Activated naive CD8-positive, alpha-beta T cell (primary cell): ENCODE results near the gene MARVELD1.
"Not testable (repeated sequence)": the region's sequence is repeated elsewhere in the genome, so short reads cannot be mapped to it uniquely, and the experiment has no call there.

Source experiments
- H3K27ac Mint-ChIP-seq: one replicate; pipeline ENCODE4 v1.8.0; 2021; ENCODE audit warnings: mixed read lengths
- H3K27me3 Mint-ChIP-seq: one replicate; pipeline ENCODE4 v1.8.0; 2021; ENCODE audit warnings: mixed read lengths
- H3K36me3 Mint-ChIP-seq: one replicate; pipeline ENCODE4 v1.8.0; 2021; ENCODE audit warnings: mixed read lengths
- H3K4me1 Mint-ChIP-seq: one replicate; pipeline ENCODE4 v1.8.0; 2021; ENCODE audit warnings: low read depth, mixed read lengths
- H3K4me3 Mint-ChIP-seq: one replicate; pipeline ENCODE4 v1.8.0; 2021; ENCODE audit warnings: mild to moderate bottlenecking, mixed read lengths
- H3K9me3 Mint-ChIP-seq: one replicate; pipeline ENCODE4 v1.8.0; 2021; ENCODE audit warnings: low read depth, mixed read lengths

The MARVELD1 gene

DNA sequence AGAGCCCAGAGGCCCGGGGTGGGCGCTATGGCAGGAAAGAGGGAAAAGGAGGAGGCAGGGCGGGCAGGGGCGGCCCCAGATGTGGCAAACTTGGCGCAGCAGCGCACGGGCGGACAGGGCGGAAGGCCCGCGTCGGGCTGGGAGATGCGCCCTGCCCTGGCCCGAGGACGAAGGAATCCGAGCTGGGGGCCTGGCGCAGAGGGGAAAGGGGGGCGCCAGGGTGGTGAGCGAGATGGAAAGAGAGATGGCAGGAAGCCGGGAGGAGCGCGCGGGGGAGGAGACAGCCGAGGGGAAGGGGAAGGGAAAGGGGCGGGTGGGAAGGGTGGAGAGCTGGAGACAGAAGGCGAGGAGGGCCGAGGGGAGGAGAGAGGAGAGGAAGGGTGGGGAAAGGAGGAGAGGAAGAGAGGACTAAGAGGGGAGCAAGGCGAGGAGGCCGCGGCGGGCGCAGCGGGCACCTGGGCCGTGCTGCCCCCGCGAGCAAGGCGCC is at the start of gene MARVELD1:
Gene MARVELD1 (plus strand): TSS at position 392 of the 487 bp plus-strand sequence. CDS start 147 bp downstream, outside the sequence.
- Mint-ChIP-seq H3K27me3 (peaks cover 8% of the 10 kb centered on the region), H3K9me3 (no peaks in the 10 kb centered on the region), H3K36me3 (no peaks in the 10 kb centered on the region), H3K4me1 (peaks cover 11% of the 10 kb centered on the region), H3K27ac (peak within 1 kb of the TSS; percentile 97), H3K4me3 (peak within 1 kb of the TSS; percentile 97)

DNA sequence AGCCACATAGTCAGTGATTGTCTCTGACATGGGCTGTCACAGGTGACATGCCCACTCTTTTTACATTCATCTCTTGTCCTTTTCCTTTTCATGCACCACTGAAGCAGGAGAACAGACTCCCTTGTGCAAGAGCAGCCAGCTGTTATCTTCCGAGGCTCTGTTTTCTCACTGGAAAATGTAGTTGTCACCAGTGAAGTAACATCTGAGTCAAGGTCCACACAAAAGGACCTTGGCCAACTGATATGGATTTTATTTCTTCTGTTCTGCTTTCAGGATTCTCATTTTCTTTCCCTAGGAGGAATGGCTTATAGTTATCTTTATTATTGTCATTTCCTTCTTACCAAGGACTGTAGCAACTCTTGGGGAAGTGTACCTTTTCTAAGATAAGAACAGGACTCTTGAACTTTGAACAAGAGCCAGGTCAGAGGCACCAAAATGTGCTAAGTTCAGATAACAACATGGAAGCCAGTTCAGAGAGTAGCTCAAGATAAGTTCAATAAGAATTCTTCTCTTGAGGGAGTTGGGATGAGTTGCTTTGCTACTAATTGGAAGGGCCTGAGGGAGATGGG is 49.2 kb upstream of the MARVELD1 start:
- no peaks in the 10 kb centered on the region for H3K27me3 Mint-ChIP-seq
- H3K9me3 Mint-ChIP-seq, result no peaks in the 10 kb centered on the region
- H3K4me3 Mint-ChIP-seq, result no peak overlapping the region
- H3K27ac Mint-ChIP-seq, result no peak overlapping the region
- no peaks in the 10 kb centered on the region for H3K4me1 Mint-ChIP-seq
- H3K36me3 Mint-ChIP-seq, result peaks cover 7% of the 10 kb centered on the region

DNA sequence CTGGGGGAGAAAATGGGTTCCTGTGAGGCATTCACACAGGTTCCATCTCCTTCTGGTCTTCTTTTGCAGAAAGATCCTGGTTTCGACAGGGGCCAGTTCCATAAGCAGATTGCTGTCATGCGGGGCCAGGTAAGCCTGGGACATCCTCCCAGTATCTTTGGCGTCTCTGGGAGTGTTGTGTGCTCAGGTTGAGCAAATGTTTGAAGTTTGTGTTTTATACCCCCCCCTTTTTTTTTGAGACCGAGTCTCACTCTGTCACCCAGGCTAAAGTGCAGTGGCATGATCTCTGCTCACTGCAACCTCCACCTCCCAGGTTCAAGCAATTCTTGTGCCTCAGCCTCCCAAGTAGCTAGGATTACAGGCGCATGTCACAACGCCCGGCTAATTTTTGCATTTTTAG is 46.5 kb upstream of the MARVELD1 start:
- Mint-ChIP-seq H3K27me3 (no peaks in the 10 kb centered on the region), H3K4me3 (no peak overlapping the region), H3K36me3 (peaks cover 7% of the 10 kb centered on the region), H3K4me1 (no peaks in the 10 kb centered on the region), H3K9me3 (no peaks in the 10 kb centered on the region), H3K27ac (no peak overlapping the region)

DNA sequence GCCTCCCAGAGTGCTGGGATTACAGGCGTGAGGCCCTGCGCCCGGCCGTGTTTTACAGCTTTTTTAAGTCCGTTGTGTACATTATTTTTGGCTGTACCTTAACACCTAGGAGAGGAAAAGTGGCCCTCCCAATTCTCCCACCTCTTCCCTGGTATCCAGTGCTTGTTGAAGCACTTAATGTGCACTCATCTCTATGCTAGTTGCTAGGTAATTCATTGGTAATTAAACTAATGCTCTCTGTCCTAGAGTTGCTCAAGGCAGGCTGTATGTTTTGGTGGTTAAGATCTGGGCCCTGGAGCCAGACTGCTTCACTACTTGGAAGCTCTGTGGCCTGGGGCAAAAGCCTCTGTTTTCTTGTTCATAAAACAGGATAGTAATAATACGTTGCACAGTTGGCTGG is 46.1 kb upstream of the MARVELD1 start:
- Mint-ChIP-seq H3K36me3 (peaks cover 7% of the 10 kb centered on the region), H3K9me3 (no peaks in the 10 kb centered on the region), H3K27ac (no peak overlapping the region), H3K4me1 (no peaks in the 10 kb centered on the region), H3K27me3 (no peaks in the 10 kb centered on the region), H3K4me3 (no peak overlapping the region)

DNA sequence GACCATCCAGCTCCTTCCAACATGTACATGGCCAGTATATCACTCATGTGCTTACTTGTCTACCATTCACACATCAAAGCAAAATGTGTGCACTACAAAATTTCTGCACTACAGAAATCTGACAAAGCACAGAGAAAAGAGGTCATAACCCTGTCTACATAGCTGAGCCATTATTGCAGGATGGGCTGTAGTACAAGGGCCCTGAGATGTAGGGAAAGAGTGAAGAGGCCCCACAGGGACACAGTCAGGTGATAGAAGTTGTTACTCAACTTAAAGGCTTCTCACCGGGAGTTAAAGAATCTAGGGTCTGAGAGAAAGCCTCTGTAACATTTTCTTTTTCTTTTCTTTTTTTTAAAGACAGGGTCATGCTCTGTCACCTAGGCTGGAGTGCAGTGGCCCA is 44.0 kb upstream of the MARVELD1 start:
- H3K4me1 Mint-ChIP-seq, result no peaks in the 10 kb centered on the region
- H3K4me3 Mint-ChIP-seq, result no peak overlapping the region
- H3K36me3 Mint-ChIP-seq, result peaks cover 3% of the 10 kb centered on the region
- no peaks in the 10 kb centered on the region for H3K27me3 Mint-ChIP-seq
- no peak overlapping the region for H3K27ac Mint-ChIP-seq
- no peaks in the 10 kb centered on the region for H3K9me3 Mint-ChIP-seq

DNA sequence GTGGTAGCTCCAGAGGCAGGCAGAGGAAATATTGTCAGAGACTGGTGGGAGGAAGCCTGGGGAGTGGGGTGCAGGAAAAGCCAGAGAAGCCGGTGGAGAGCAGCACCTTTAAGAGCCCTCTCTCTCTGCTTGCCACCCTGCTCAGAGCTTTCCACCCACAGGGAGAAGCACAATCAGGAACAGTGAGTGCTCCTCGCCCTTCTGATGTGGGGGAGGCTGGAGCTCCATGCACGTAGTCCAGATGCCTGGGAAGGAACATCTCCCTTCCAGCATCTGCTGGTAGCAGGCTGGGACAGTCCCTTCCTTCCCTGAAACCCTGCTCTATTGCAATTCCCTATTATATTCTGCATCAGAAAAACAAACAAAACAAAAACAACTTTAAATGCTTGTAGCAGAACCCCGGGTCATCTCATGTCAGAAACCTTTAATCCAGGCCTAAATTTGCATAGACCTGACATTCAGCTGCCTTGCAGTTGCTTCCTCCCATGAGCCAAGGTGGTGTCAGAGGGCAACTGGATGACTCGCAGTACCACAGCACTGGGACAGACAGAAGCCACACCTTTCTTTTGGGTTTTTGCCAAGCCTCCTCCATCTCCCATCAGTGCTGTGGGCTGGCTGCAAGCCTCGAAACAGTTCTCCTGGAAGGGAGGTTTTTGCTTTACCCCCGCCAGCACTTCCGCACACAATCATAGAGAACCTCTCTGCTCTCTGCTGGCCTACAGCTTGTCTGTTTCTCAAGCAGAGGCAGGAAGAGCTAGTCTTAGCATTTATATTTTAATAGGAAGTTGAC is 39.6 kb upstream of the MARVELD1 start:
- Mint-ChIP-seq H3K4me3 (no peak overlapping the region), H3K36me3 (peaks cover 2% of the 10 kb centered on the region), H3K4me1 (no peaks in the 10 kb centered on the region), H3K9me3 (no peaks in the 10 kb centered on the region), H3K27me3 (no peaks in the 10 kb centered on the region), H3K27ac (no peak overlapping the region)

DNA sequence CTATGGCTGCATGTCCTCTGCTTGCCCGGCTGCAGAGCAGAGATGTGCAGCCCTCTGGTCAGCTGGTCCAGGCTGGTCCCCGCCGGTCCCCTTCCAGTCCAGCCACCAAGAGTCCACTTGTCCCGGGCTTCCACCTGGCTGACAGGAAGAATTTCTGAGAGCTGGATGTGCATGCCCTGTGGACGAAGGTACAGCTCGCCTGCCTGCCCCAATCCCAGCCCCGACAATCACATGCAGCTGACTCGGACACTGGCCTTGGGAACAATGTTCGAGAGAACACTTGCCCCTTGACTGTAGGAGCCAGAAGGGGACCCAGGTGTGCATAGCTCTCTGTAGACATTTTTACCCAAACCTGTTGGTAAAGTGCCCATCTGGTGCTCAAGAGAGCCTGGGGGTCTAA is 38.3 kb upstream of the MARVELD1 start:
- Mint-ChIP-seq H3K4me3 (no peak overlapping the region), H3K27me3 (no peaks in the 10 kb centered on the region), H3K9me3 (no peaks in the 10 kb centered on the region), H3K27ac (no peak overlapping the region), H3K36me3 (peaks cover 2% of the 10 kb centered on the region), H3K4me1 (no peaks in the 10 kb centered on the region)

DNA sequence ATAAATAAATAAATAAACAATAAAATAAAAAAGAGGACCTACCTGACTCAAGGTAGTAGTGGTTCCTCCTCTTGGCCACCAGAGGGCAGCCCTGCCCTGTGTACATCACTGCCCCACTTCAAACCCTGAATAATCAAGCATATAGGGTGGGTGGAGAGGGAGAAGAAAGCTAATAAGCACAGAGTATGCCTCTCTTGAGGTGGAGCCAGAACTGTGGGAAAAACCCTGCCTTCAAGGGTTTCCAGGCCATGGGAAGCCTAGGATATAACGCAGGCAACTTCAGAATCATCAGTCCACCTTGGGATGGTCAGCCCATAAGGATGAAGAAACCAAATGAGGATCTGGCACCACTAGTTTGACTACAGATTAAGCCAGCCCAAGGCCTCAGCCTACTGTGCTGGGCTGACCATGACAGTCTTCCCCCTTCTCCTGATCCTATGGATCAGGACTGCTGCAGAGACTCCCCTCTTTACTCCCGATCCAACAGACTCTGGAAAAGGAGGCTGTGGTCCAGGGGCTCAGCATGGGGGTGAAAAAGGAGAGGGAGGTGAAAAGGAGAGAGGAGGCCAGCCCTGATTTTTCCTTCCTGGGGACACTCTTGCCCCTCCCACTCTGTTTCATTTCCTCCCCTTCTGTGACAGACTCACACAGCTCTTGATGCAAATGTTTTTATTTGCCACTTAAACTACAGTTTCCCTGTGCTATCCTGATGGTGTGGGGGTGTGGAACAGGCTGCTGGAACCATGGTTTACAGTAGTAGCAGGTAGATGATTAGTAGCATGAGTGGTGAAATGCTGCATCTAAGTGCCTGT is 36.6 kb upstream of the MARVELD1 start:
- Mint-ChIP-seq H3K27ac (no peak overlapping the region), H3K9me3 (no peaks in the 10 kb centered on the region), H3K36me3 (peaks cover 2% of the 10 kb centered on the region), H3K4me1 (no peaks in the 10 kb centered on the region), H3K4me3 (no peak overlapping the region), H3K27me3 (no peaks in the 10 kb centered on the region)

DNA sequence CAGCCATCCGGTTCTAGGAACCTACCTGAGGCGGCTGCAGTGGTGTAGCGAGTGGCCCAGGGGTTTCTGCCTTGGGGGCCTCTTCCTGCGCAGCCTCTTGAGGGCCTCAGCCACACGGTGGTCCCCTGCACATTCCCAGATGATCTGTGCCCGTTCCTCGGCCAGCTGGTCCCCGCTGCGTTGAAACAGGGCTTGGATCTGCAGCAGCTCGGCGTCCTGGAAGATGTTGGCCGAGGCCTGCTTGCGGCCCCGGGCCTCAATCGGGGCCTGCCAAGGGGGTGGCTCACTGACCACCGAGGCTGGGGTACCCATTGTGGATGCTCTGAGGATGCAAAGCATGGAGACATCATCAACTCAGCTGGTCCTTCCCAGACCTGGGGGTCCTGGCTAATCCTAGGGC is 33.9 kb upstream of the MARVELD1 start:
- no peak overlapping the region for H3K27ac Mint-ChIP-seq
- H3K4me3 Mint-ChIP-seq, result no peak overlapping the region
- H3K36me3 Mint-ChIP-seq, result peaks cover 2% of the 10 kb centered on the region
- no peaks in the 10 kb centered on the region for H3K9me3 Mint-ChIP-seq
- H3K4me1 Mint-ChIP-seq, result peaks cover 5% of the 10 kb centered on the region
- no peaks in the 10 kb centered on the region for H3K27me3 Mint-ChIP-seq

DNA sequence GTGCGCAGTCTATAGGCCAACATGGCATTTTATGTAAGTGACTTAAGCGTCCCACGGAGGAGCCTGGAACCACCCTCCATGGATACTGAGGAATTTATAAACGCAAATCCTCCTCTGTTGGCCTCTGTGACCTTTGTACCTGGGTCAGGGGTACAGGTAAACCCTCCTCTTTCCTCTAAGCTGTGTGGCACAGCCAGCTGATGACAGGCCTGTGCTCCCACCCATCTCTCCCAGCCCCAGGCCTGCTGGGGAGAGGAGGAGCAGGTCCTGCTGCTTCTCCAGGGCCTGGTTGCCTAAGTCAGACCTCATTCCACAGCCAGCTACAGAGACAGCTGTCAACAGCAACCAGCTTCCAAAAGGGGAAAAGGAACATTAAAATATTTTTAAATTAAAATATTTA is 31.5 kb upstream of the MARVELD1 start:
- H3K9me3 Mint-ChIP-seq, result no peaks in the 10 kb centered on the region
- H3K27me3 Mint-ChIP-seq, result no peaks in the 10 kb centered on the region
- H3K36me3 Mint-ChIP-seq, result no peaks in the 10 kb centered on the region
- H3K4me1 Mint-ChIP-seq, result peaks cover 16% of the 10 kb centered on the region
- H3K27ac Mint-ChIP-seq, result no peak overlapping the region
- H3K4me3 Mint-ChIP-seq, result no peak overlapping the region

DNA sequence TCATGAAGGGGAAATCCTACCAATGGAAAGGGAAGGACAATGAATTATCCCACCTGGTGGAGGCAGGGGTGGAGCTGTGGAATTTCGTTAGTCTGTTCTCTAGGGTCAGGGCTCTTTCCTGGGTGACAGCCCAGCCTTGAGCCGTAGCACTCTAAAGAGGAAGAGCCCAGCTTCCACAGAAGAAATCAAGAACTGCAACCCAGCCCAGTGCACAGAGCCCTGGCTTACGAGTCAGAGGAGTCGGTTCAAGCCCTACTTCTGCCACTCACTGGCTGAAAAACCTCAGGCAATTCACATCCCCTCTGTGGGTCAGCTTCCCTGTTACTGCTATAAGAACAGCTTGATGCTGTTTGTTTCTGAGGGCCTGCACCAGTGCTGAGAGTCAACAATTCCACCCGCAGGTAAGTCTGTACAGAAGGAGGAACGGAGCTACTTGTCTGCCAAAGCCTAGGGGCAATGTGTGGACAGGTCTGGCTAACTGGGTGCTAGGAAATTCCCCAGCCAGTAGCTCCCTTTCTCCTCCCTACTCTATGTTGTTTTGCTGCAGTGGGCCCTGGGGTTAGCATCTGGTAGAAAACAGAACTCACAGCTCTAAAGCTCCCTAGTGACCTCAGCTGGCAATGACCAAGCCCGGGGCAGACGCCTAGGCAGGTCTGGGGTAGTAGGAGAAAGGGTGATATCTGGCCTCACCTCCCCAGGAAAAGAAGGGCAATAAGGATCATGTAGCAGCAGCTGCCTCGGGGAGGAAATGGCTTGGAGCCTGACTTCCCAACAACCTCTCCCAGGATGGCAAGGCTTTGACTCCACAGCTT is 29.8 kb upstream of the MARVELD1 start:
- no peak overlapping the region for H3K27ac Mint-ChIP-seq
- no peaks in the 10 kb centered on the region for H3K27me3 Mint-ChIP-seq
- H3K4me1 Mint-ChIP-seq, result peaks cover 23% of the 10 kb centered on the region
- no peak overlapping the region for H3K4me3 Mint-ChIP-seq
- no peaks in the 10 kb centered on the region for H3K36me3 Mint-ChIP-seq
- no peaks in the 10 kb centered on the region for H3K9me3 Mint-ChIP-seq

DNA sequence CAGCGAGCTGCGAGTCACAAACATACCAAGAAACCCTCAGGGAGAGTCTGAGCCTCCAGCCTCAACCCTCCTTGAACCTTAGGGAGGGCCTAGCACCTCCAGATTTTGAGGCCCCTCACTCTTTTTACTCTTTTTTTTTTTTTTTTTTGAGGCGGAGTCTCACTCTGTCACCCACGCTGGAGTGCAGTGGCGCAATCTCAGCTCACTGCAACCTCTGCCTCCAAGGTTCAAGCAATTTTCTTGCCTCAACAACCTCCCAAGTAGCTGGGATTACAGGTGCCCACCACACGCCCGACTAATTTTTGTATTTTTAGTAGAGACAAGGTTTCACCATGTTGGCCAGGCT is 29.2 kb upstream of the MARVELD1 start:
- H3K4me1 Mint-ChIP-seq, result peaks cover 23% of the 10 kb centered on the region
- H3K27me3 Mint-ChIP-seq, H3K27ac Mint-ChIP-seq, H3K4me3 Mint-ChIP-seq, H3K9me3 Mint-ChIP-seq, H3K36me3 Mint-ChIP-seq: not testable (repeated sequence)

DNA sequence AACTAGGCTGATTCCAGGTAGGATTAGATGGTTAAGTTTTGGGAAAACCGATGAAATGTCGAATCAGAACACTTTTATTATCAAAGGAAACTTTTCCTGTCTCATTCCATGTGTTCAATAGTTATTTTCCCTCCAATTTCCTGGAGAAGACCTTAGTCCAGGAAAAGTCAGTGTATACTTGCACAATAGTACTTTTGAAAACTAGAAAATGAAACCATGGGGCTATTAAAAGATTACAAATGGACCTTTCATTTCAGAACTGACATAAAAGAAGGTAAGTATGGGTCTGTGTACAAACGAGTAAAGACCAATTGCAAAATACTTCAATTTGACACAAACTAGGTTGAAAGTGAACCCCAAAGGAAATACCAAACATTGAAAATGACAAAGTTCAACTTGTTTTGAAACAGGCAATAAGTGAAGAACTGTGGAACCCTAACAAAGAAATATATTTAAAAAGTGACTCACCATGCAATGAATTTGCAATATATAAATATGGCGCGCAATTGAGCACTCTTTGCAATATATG is 28.6 kb upstream of the MARVELD1 start:
- H3K27ac Mint-ChIP-seq, result no peak overlapping the region
- no peak overlapping the region for H3K4me3 Mint-ChIP-seq
- H3K36me3 Mint-ChIP-seq, result no peaks in the 10 kb centered on the region
- H3K9me3 Mint-ChIP-seq, result no peaks in the 10 kb centered on the region
- H3K27me3 Mint-ChIP-seq, result no peaks in the 10 kb centered on the region
- peaks cover 23% of the 10 kb centered on the region for H3K4me1 Mint-ChIP-seq

DNA sequence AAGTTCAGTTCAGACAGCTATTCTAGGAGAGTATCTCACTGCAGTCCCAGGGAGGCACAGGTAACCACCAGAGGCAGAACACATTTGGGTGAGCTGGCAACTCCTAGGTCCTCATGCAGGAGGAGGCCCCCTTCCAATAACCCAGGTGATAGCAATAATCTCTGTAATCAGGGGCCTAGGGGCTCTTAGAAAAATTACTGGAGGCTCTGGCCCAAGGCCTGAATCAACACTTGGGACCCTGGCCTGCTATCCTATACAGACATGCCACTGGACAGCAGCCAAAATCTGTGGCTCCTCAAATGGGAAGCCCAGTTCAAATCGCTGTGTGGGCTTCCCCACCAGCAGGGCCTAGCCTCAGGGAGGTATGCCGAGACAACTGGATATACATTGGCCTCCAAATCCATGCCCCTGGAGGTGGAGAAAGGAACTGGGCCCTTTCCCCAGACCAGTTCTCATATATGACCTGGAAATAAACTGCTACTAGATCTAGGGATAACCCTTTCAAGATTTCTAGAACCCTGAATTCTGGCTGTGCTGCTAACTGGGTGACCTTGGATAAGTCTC is 28.1 kb upstream of the MARVELD1 start:
- peaks cover 23% of the 10 kb centered on the region for H3K4me1 Mint-ChIP-seq
- no peaks in the 10 kb centered on the region for H3K36me3 Mint-ChIP-seq
- H3K4me3 Mint-ChIP-seq, result peak overlapping the region; percentile 82
- no peak overlapping the region for H3K27ac Mint-ChIP-seq
- no peaks in the 10 kb centered on the region for H3K27me3 Mint-ChIP-seq
- H3K9me3 Mint-ChIP-seq, result no peaks in the 10 kb centered on the region
